ENCODE data around the gene IGFL3. TPM values are rescaled to one million over a fixed set of nuclear protein-coding genes. Genes with fewer than 3 reads are reported as not detected.
"Not testable (repeated sequence)": the region's sequence is repeated elsewhere in the genome, so short reads cannot be mapped to it uniquely, and the experiment has no call there.

The IGFL3 gene
- total RNA-seq, 2 experiments from 2014 or later = not detected

DNA sequence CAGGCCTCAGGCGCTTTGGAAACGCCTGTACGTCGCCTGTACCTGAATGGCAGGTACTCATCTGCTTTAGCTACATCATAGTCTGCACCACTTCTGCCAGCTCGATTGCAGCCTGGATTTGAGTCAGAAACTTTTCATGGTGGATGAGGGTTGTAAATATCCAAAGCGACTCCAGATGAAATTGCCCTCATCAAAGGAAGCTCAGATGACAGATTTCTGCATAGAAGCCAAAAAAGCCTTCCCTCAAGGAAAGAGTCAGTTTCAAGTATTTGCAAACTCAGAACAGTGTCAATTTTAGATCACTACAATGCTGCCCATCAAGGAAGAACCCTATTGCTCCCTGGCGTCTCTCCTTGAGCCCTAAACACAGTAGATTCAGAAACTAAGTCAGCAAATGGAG lies 44.9 kb downstream of the IGFL3 start:
- Mint-ChIP-seq H3K27me3 (peaks cover 71% of the 10 kb centered on the region), H3K27ac (no peak overlapping the region), H3K36me3 (ENCODE audit: low read depth) (no peaks in the 10 kb centered on the region), H3K4me3 (no peak overlapping the region), H3K4me1 (peaks cover 2% of the 10 kb centered on the region), H3K9me3 (peaks cover 2% of the 10 kb centered on the region)
- ChIA-PET POLR2A (no interaction called here), CTCF (interaction anchor here (1.2 to 2.4 kb wide), 3 partner anchors 39 to 189 kb away, joined by 3 to 10 read pairs (median 4); partner anchors contain the start of gene IGFL4)
- no peak for DNase-seq

DNA sequence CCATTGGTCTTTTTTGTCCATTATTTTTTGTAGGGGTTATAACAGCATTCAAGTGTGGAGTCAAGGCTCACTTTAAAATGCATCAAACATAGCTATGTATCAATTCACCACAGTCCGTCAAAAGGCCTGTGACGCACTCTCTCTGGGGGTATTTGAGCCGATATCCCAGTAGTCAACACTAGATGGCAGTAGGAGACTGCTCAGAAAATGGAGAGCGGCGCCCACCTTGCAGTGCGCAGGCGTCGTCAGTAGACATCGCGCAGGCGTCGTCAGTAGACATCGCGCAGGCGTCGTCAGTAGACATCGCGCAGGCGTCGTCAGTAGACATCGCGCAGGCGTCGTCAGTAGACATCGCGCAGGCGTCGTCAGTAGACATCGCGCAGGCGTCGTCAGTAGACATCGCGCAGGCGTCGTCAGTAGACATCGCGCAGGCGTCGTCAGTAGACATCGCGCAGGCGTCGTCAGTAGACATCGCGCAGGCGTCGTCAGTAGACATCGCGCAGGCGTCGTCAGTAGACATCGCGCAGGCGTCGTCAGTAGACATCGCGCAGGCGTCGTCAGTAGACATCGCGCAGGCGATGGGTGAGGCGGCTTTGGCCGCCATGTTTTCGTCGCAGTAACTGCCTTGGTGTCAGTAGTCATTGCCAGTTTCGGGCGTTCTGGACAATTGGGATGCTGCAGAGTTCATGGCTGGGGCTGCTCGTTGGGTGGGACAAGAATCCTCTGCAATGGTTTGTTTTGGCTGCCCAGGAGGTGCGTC lies 45.7 kb downstream of the IGFL3 start:
- POLR2A ChIA-PET; H3K36me3 Mint-ChIP-seq (ENCODE audit: low read depth); H3K4me3 Mint-ChIP-seq; H3K4me1 Mint-ChIP-seq; H3K27ac Mint-ChIP-seq; H3K9me3 Mint-ChIP-seq: not testable (repeated sequence)
- CTCF ChIA-PET = interaction anchor here (0.5 to 2.4 kb wide), 7 partner anchors 14 to 221 kb away, joined by 3 to 10 read pairs (median 3); partner anchors contain the start of gene IGFL4
- peak; percentile 9 for DNase-seq
- peaks cover 72% of the 10 kb centered on the region for H3K27me3 Mint-ChIP-seq

DNA sequence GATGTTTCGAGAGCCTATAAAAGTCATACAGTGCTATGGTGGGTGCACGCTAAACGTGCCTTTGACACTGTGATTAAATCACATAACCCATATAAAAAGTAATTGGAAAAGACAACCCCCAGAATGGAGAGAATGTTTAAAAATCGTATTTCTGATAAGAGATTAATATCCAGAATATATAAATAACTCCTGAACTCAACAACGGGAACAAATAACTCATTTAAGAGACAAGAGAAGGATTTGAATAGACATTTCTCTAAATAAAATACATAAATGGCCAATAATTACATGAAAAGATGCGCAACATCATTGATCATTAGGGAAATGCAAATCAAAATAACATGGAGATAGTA lies 46.7 kb downstream of the IGFL3 start:
- POLR2A ChIA-PET = no interaction called here
- CTCF ChIA-PET = interaction anchor here (0.8 to 2.4 kb wide), 5 partner anchors 15 to 187 kb away, joined by 3 to 10 read pairs (median 3); no protein-coding TSS in a partner anchor
- H3K27me3 Mint-ChIP-seq = peaks cover 80% of the 10 kb centered on the region
- H3K4me3 Mint-ChIP-seq = no peak overlapping the region
- DNase-seq = no peak
- H3K4me1 Mint-ChIP-seq = peaks cover 2% of the 10 kb centered on the region
- no peak overlapping the region for H3K27ac Mint-ChIP-seq
- no peaks in the 10 kb centered on the region for H3K36me3 Mint-ChIP-seq (ENCODE audit: low read depth)
- H3K9me3 Mint-ChIP-seq = peaks cover 2% of the 10 kb centered on the region

DNA sequence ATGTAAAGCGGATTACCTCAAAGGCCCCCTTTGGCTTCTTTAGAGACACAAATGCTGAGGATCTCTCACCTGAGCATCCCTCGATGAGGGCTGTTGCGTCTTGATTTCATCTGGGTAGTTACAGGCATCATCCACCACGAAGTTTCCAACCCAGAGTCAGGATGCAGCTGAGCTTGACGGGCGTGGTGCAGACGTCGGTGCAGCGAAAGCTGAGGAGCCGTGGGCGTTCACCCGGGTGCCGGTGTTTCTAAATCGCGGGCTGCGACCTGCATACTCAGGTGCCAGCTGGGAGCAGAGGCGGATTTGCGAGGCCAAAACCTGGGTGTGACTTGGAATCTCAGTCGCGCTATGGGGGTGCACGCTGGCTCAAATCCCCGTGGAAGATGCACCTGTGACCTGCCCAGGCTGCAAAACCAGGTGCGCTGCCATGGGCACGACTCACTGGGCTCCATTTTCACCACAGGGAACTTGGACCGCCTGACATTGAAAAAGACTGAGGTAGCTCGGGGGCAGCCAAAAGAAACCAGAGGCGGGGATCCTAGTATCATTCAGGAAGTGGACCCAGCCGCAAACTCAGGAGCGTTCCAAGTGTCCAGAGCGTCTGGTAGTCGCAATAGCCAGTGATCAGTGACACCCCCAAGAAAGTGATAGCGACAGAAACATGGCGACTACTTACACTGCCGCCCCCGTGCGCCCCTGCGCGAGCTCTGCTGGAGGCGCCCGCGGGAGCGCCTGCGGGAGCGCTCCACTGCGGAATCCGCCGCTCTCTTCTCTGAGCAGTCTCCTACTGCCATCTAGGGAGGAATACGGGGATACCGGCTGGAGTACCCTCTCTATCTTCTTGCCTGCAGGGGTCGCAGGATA lies 47.3 kb downstream of the IGFL3 start:
- Mint-ChIP-seq H3K4me3 (no peak overlapping the region), H3K27me3 (peaks cover 81% of the 10 kb centered on the region), H3K4me1 (peaks cover 2% of the 10 kb centered on the region), H3K27ac (no peak overlapping the region), H3K36me3 (ENCODE audit: low read depth) (no peaks in the 10 kb centered on the region), H3K9me3 (peaks cover 2% of the 10 kb centered on the region)
- ChIA-PET POLR2A (no interaction called here), CTCF (interaction anchor here (0.8 to 2.4 kb wide), 3 partner anchors 31 to 188 kb away, joined by 3 to 10 read pairs (median 3); no protein-coding TSS in a partner anchor)
- DNase-seq = peak; percentile 22

DNA sequence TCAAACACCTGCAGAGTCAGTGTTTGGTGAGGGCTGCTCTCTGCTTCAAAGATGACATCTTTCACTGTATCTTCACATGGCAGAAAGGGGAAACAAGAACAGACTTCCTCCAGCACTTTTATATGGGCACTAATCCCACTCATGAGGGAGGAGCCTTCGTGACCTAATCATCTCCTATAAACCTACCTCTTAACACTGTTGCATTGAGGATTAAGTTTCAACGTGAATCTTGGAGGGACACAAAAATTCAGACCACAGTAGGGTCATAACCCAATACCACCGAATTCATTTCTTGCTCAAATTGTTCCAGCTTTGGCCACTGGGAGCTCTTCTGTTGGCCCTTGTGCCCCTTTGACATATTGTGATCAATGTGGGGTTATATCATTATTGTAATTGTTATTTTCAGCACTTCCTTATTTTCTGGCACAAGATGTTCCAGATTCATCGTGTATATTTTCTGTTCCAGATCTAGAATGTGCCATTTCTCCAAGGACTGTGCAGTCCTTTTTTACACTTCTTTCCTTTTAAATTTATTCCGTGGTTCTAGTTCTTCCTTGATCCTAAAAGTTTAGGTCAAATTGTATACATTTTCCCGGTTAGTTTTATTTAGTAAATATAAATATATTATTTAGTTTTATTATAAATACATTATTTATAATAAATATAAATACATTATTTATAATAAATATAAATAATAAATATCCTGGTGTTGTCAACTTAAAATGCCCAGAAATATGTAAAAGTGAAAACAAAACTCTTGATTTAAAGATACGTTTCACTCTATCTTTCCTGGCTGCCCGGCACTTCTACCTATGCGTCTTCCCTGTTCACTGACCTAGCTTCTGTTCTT lies 48.2 kb downstream of the IGFL3 start:
- Mint-ChIP-seq H3K36me3 (ENCODE audit: low read depth) (no peaks in the 10 kb centered on the region), H3K4me3 (no peak overlapping the region), H3K4me1 (peaks cover 2% of the 10 kb centered on the region), H3K27ac (no peak overlapping the region), H3K27me3 (peaks cover 76% of the 10 kb centered on the region), H3K9me3 (peaks cover 2% of the 10 kb centered on the region)
- CTCF ChIA-PET = interaction anchor here (1.4 kb wide), 1 partner anchor 31 kb away, joined by 3 read pairs; no protein-coding TSS in a partner anchor
- no peak for DNase-seq
- POLR2A ChIA-PET = no interaction called here

DNA sequence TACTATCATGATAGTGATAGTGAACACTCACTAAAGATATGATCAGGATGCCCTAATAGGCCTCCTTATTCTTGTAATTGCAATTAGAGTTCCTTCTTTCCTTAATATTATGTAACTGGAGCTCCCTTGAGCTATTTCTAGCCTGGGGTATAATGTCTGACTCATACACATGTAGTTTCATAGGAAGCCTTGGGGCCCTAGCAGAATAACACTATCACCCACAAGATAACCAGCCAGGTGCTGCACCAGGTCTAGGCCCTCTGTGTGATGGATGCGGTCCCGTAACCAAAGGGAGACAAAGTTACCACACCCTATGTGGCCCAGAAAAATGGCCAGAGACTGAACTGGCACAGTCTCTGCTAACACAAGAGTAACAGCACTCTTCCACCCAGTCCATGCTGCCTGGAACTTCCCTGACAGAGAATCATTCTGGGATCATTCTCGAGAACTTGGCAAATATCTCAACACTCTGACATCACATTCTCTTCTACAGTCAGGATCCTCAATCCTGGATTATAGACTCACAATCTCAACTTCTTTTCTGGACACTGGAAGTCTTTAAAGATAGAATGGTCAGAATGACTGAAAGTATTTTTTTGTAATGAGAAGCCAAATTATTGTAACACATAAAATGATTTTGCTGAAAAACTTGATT lies 51.1 kb downstream of the IGFL3 start:
- H3K27ac Mint-ChIP-seq = no peak overlapping the region
- peaks cover 2% of the 10 kb centered on the region for H3K4me1 Mint-ChIP-seq
- CTCF ChIA-PET = no interaction called here
- DNase-seq = no peak
- H3K9me3 Mint-ChIP-seq = no peaks in the 10 kb centered on the region
- H3K36me3 Mint-ChIP-seq (ENCODE audit: low read depth) = no peaks in the 10 kb centered on the region
- peaks cover 76% of the 10 kb centered on the region for H3K27me3 Mint-ChIP-seq
- POLR2A ChIA-PET = no interaction called here
- no peak overlapping the region for H3K4me3 Mint-ChIP-seq

Other genes with a start within 250 kb of the IGFL3 start
- gene IRF2BP1, start 238.5 kb downstream of the IGFL3 start, total RNA-seq = 10 to 100 TPM; 17.5 to 19.1 TPM
- gene MYPOP, start 222.1 kb downstream of the IGFL3 start, total RNA-seq = 10 to 100 TPM in 1 of 2 experiments, 1 to 10 TPM in 1; 9.7 to 11.4 TPM
- not detected for gene NANOS2, start 209.9 kb downstream of the IGFL3 start, total RNA-seq
- gene NOVA2, start 150.8 kb downstream of the IGFL3 start, total RNA-seq = under 1 TPM; 0.04 to 0.10 TPM
- 10 to 100 TPM; 26.5 to 27.0 TPM for gene CCDC61, start 129.2 kb downstream of the IGFL3 start, total RNA-seq
- not detected for gene PGLYRP1, start 101.6 kb downstream of the IGFL3 start, total RNA-seq
- gene IGFL4, start 83.7 kb downstream of the IGFL3 start, total RNA-seq = not detected
- gene IGFL2, start 23.6 kb upstream of the IGFL3 start, total RNA-seq = not detected
- gene IGFL1, start 105.1 kb upstream of the IGFL3 start, total RNA-seq = not detected
- gene HIF3A, start 172.4 kb upstream of the IGFL3 start, total RNA-seq = not detected
- gene PPP5C, start 222.4 kb upstream of the IGFL3 start, total RNA-seq = 100 to 1,000 TPM; 101 to 102 TPM